PC-9 (cell line): ENCODE data around the gene ZGLP1. TPM values are rescaled to one million over a fixed set of nuclear protein-coding genes. Genes with fewer than 3 reads are reported as not detected.

Source experiments
- BruUV-seq: library from RNA; stranded (reverse); fragments of 400-500 nt; replicated peaks from 2 replicates; lab custom pipeline; 2021; lab: Mats Ljungman, UMichigan
- CTCF ChIA-PET: fragments of 300-600 bp; sonication (Branson Sonifier 250); formaldehyde crosslinking; loops from one replicate; lab custom pipeline; 2022; ENCODE audit warnings: antibody characterized with exemption; lab: Charles Lee
- POLR2A ChIA-PET: fragments of 300-600 bp; sonication (Branson Sonifier 250); formaldehyde crosslinking; loops from one replicate; lab custom pipeline; 2022; ENCODE audit warnings: antibody characterized with exemption; ENCODE audit not compliant: unreplicated experiment; lab: Charles Lee
- DNase-seq, 2 experiments: peaks; one replicate each; pipeline versions ENCODE4 v3.0.0 to v3.0.0-alpha.2; 2015 to 2022; ENCODE audit warnings: mixed read lengths in 1 of 2
- H2AFZ ChIP-seq: fragments of 200-600 bp; sonication (generic); 2 replicates; pipeline ENCODE4 v1.8.1; 2017; ENCODE audit warnings: antibody characterized with exemption
- H3F3A ChIP-seq: fragments of 200-600 bp; sonication (generic); 2 replicates; pipeline ENCODE4 v1.8.1; 2017; ENCODE audit warnings: antibody characterized with exemption, mild to moderate bottlenecking, low read depth; ENCODE audit not compliant: insufficient read depth
- H3K27ac ChIP-seq: fragments of 200-600 bp; sonication (generic); 2 replicates; pipeline ENCODE4 v1.6.1; 2016; ENCODE audit warnings: mixed run types
- H3K27me3 ChIP-seq: fragments of 200-600 bp; sonication (generic); 2 replicates; pipeline ENCODE4 v1.6.1; 2016; ENCODE audit warnings: low read depth, mixed run types; ENCODE audit not compliant: insufficient read depth
- H3K36me3 ChIP-seq: fragments of 200-600 bp; sonication (generic); 2 replicates; pipeline ENCODE4 v1.6.1; 2016; ENCODE audit warnings: low read depth, mixed run types
- H3K4me1 ChIP-seq: fragments of 200-600 bp; sonication (generic); replicated peaks from 2 replicates; pipeline ENCODE4 v1.6.1; 2016; ENCODE audit warnings: mixed run types; ENCODE audit not compliant: insufficient read depth
- H3K4me2 ChIP-seq: fragments of 200-600 bp; sonication (generic); 2 replicates; pipeline ENCODE4 v1.6.1; 2017; ENCODE audit warnings: mixed run types
- H3K4me3 ChIP-seq: fragments of 200-600 bp; sonication (generic); 2 replicates; pipeline ENCODE4 v1.6.1; 2016; ENCODE audit warnings: mixed run types
- H3K79me2 ChIP-seq: fragments of 200-600 bp; sonication (generic); 2 replicates; pipeline ENCODE4 v1.6.1; 2017; ENCODE audit warnings: low read depth, mixed run types
- H3K9me2 ChIP-seq: fragments of 200-600 bp; sonication (generic); 2 replicates; pipeline ENCODE4 v1.8.1; 2017; ENCODE audit warnings: mild to moderate bottlenecking; ENCODE audit not compliant: insufficient read depth
- H3K9me3 ChIP-seq: fragments of 200-600 bp; sonication (generic); 2 replicates; pipeline ENCODE4 v1.8.1; 2016; ENCODE audit warnings: low read depth; ENCODE audit not compliant: insufficient read depth
- H4K20me1 ChIP-seq: fragments of 200-600 bp; sonication (generic); 2 replicates; pipeline ENCODE4 v1.8.1; 2017; ENCODE audit not compliant: insufficient read depth
- CTCF ChIP-seq: fragments of 200-600 bp; sonication (generic); conservative IDR thresholded peaks from 2 replicates; pipeline ENCODE4 v1.6.1; 2017; ENCODE audit warnings: mixed run types, antibody characterized with exemption, mild to moderate bottlenecking, moderate library complexity
- EZH2 ChIP-seq: fragments of 200-600 bp; sonication (generic); IDR thresholded peaks from 2 replicates; pipeline ENCODE4 v1.8.0; 2017; ENCODE audit warnings: antibody characterized with exemption, low read depth
- intact Hi-C: fragments of 100-400 bp; cut with micrococcal nuclease; formaldehyde crosslinking; loops from one replicate; pipeline ENCODE4 v1.10.0; 2022; ENCODE audit not compliant: unreplicated experiment
- total RNA-seq: library from RNA; stranded (reverse); gene quantifications from 2 replicates; pipeline ENCODE4 v1.2.3, GENCODE V29; 2021

The ZGLP1 gene
- total RNA-seq, 1 experiment from 2014 or later: 7.5 TPM

GRCh38 chr19:10352764-10353671 lies 43.4 kb upstream of the ZGLP1 start:
- Histone ChIP-seq H3K4me3 (no peak overlapping the region), H3K4me1 (no peaks in the 10 kb centered on the region), H3K27ac (no peak overlapping the region), H3K9me3 (no peaks in the 10 kb centered on the region), H3K79me2 (no peaks in the 10 kb centered on the region), H3F3A (peaks cover 9% of the 10 kb centered on the region; the same call in 1 of the 2 replicates), H3K4me2 (no peak overlapping the region), H4K20me1 (no peaks in the 10 kb centered on the region), H3K27me3 (no peaks in the 10 kb centered on the region), H3K36me3 (peaks cover 13% of the 10 kb centered on the region; the same call in 1 of the 2 replicates), H2AFZ (no peak overlapping the region), H3K9me2 (no peaks in the 10 kb centered on the region)
- BruUV-seq: no TSS peak
- intact Hi-C loops: no loop called here
- TF ChIP-seq EZH2 (no peak), CTCF (no peak)
- ChIA-PET CTCF (no interaction called here), POLR2A (no interaction called here)
- no peak for DNase-seq

GRCh38 chr19:10346509-10346908 lies 36.9 kb upstream of the ZGLP1 start:
- ChIA-PET POLR2A (no interaction called here), CTCF (interaction anchor here (0.7 kb wide), 1 partner anchor 36 kb away, joined by 3 read pairs; no protein-coding TSS in a partner anchor)
- H3K27me3 ChIP-seq: no peaks in the 10 kb centered on the region
- no peaks in the 10 kb centered on the region for H3K9me3 ChIP-seq
- H3K4me2 ChIP-seq: no peak overlapping the region
- peaks cover 13% of the 10 kb centered on the region; the same call in 1 of the 2 replicates for H3F3A ChIP-seq
- intact Hi-C loops: no loop called here
- no peak for DNase-seq
- H3K27ac ChIP-seq: no peak overlapping the region
- no peaks in the 10 kb centered on the region for H3K79me2 ChIP-seq
- H3K4me1 ChIP-seq: no peaks in the 10 kb centered on the region
- TF ChIP-seq EZH2: no peak
- TF ChIP-seq CTCF: no peak
- H3K36me3 ChIP-seq: no peaks in the 10 kb centered on the region
- no peaks in the 10 kb centered on the region for H4K20me1 ChIP-seq
- no TSS peak for BruUV-seq
- no peak overlapping the region for H3K4me3 ChIP-seq
- H2AFZ ChIP-seq: no peak overlapping the region
- no peaks in the 10 kb centered on the region for H3K9me2 ChIP-seq

- Histone ChIP-seq H3K36me3 (no peaks in the 10 kb centered on the region), H2AFZ (no peak overlapping the region), H3K4me3 (no peak overlapping the region), H3K9me2 (no peaks in the 10 kb centered on the region), H3K79me2 (no peaks in the 10 kb centered on the region), H4K20me1 (no peaks in the 10 kb centered on the region), H3F3A (peaks cover 8% of the 10 kb centered on the region; the same call in 1 of the 2 replicates), H3K27me3 (no peaks in the 10 kb centered on the region), H3K4me2 (no peak overlapping the region), H3K9me3 (no peaks in the 10 kb centered on the region), H3K27ac (no peak overlapping the region), H3K4me1 (no peaks in the 10 kb centered on the region)
- ChIA-PET POLR2A (interaction anchor here (0.6 kb wide), 1 partner anchor 231 kb away, joined by 6 read pairs; no protein-coding TSS in a partner anchor), CTCF (no interaction called here)
- BruUV-seq: no TSS peak
- intact Hi-C loops: no loop called here
- TF ChIP-seq CTCF: no peak
- no peak for TF ChIP-seq EZH2
- DNase-seq: no peak
These were observed 35.2 kb upstream of the ZGLP1 start for GRCh38 chr19:10344780-10345179.
